Panc1 (cell line): Measurements from ENCODE around the gene MPPED2.

Experiments used
- CTCF ChIP-seq: fragments of 450-650 bp; IDR thresholded peaks from 2 replicates; pipeline ENCODE4 v1.5.1; 2017; ENCODE audit warnings: mild to moderate bottlenecking
- POLR2AphosphoS5 ChIP-seq: IDR thresholded peaks from 2 replicates; pipeline ENCODE4 v1.6.1; 2012; ENCODE audit warnings: mild to moderate bottlenecking, low read depth, low read length, moderate library complexity
- REST ChIP-seq, 2 experiments: IDR thresholded peaks; 2 replicates each; pipeline ENCODE4 v1.6.1; 2011 to 2012; ENCODE audit warnings: low read depth in 2 of 2, control low read depth in 1 of 2, low read length in 1 of 2, mild to moderate bottlenecking in 1 of 2, moderate library complexity in 1 of 2; ENCODE audit not compliant: insufficient read depth in 1 of 2
- SIN3A ChIP-seq: IDR thresholded peaks from 2 replicates; pipeline ENCODE4 v1.6.1; 2012; ENCODE audit warnings: low read depth, mild to moderate bottlenecking, low read length, moderate library complexity, borderline replicate concordance; ENCODE audit not compliant: insufficient read depth
- TCF7L2 ChIP-seq: IDR thresholded peaks from 2 replicates; pipeline ENCODE4 v1.6.1; 2011; ENCODE audit warnings: mild to moderate bottlenecking, low read depth, low read length, inconsistent platforms

DNA sequence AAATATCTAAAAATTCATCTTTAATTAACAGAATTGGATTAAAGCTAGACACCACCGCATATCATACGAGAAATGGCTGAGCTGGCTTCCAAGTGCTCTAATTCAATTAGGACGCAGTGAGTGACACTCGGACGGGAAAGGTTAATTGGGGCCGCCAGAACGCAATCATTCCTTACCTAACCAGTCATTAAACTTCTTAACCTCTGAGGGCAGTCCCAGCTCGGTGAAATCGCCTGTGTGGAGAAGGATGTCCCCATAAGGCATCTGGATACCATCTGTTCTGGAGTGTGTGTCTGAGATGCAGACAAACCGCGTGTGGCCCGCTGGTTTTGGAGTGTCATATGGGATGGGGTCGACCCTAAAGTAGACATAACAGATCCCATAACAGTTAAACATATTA lies 50.3 kb downstream of the MPPED2 start:
- TF ChIP-seq POLR2AphosphoS5: no peak
- no peak for TF ChIP-seq CTCF
- no peak for TF ChIP-seq REST (IDR thresholded peaks at IDR 0.05; ENCODE audit: insufficient read depth in 1 of 2, low read depth in 2 of 2, low read length in 1 of 2)
- TF ChIP-seq SIN3A: no peak
- TF ChIP-seq TCF7L2: no peak
